GM21390 (cell line): ENCODE results near the gene OLFM2.
"Not testable (repeated sequence)": the region's sequence is repeated elsewhere in the genome, so short reads cannot be mapped to it uniquely, and the experiment has no call there.

Experiments used
- ATAC-seq: cut with Tn5 transposase; IDR thresholded peaks from one replicate; pipeline ENCODE4 v1.9.1; 2021; ENCODE audit not compliant: unreplicated experiment

Gene OLFM2

GRCh38 chr19:9936326-9937000, at the start of gene OLFM2:
Gene OLFM2 (minus strand): TSS chr19:9936515. CDS start chr19:9936366, 149 bp downstream.
- ATAC-seq, result no peak

- no peak for ATAC-seq
These were observed 45.3 kb upstream of the OLFM2 start for GRCh38 chr19:9981406-9982260.

- ATAC-seq, result no peak
These were observed 35.8 kb upstream of the OLFM2 start for GRCh38 chr19:9972103-9972502.

- no peak for ATAC-seq
These were observed 35.0 kb upstream of the OLFM2 start for GRCh38 chr19:9971166-9971897.

- ATAC-seq, result no peak
These were observed 34.2 kb upstream of the OLFM2 start for GRCh38 chr19:9970481-9970880.

GRCh38 chr19:9969688-9969975, 33.3 kb upstream of the OLFM2 start:
- ATAC-seq, result no peak

- no peak for ATAC-seq
These were observed 32.7 kb upstream of the OLFM2 start for GRCh38 chr19:9968820-9969687.

- ATAC-seq, result no peak
These were observed 31.0 kb upstream of the OLFM2 start for GRCh38 chr19:9967326-9967725.

- ATAC-seq, result no peak
These were observed 30.1 kb upstream of the OLFM2 start for GRCh38 chr19:9966448-9966847.

- no peak for ATAC-seq
These were observed 29.7 kb upstream of the OLFM2 start for GRCh38 chr19:9966024-9966423.

- ATAC-seq, result no peak
These were observed 26.4 kb upstream of the OLFM2 start for GRCh38 chr19:9962623-9963290.

- no peak for ATAC-seq
These were observed 24.8 kb upstream of the OLFM2 start for GRCh38 chr19:9961103-9961502.

- no peak for ATAC-seq
These were observed 22.1 kb upstream of the OLFM2 start for GRCh38 chr19:9958379-9958821.

- ATAC-seq, result no peak
These were observed 20.6 kb upstream of the OLFM2 start for GRCh38 chr19:9956956-9957355.

- no peak for ATAC-seq
These were observed 17.7 kb upstream of the OLFM2 start for GRCh38 chr19:9953802-9954542.

- ATAC-seq, result no peak
These were observed 16.0 kb upstream of the OLFM2 start for GRCh38 chr19:9952276-9952675.

- ATAC-seq, result no peak
These were observed 11.1 kb upstream of the OLFM2 start for GRCh38 chr19:9947441-9947840.

- ATAC-seq, result not testable (repeated sequence)
These were observed 10.3 kb upstream of the OLFM2 start for GRCh38 chr19:9946528-9947125.

- ATAC-seq, result no peak
These were observed 9.1 kb upstream of the OLFM2 start for GRCh38 chr19:9945319-9945966.
